NCI-H146 treated with DMSO at 0.1 percent for 48 hours (cell line): ENCODE data around the gene CCT5.

Experiments
- DNase-seq: peaks from one replicate; lab custom pipeline; 2025; ENCODE audit not compliant: unreplicated experiment; lab: John Stamatoyannopoulos, UW

The CCT5 gene

DNA sequence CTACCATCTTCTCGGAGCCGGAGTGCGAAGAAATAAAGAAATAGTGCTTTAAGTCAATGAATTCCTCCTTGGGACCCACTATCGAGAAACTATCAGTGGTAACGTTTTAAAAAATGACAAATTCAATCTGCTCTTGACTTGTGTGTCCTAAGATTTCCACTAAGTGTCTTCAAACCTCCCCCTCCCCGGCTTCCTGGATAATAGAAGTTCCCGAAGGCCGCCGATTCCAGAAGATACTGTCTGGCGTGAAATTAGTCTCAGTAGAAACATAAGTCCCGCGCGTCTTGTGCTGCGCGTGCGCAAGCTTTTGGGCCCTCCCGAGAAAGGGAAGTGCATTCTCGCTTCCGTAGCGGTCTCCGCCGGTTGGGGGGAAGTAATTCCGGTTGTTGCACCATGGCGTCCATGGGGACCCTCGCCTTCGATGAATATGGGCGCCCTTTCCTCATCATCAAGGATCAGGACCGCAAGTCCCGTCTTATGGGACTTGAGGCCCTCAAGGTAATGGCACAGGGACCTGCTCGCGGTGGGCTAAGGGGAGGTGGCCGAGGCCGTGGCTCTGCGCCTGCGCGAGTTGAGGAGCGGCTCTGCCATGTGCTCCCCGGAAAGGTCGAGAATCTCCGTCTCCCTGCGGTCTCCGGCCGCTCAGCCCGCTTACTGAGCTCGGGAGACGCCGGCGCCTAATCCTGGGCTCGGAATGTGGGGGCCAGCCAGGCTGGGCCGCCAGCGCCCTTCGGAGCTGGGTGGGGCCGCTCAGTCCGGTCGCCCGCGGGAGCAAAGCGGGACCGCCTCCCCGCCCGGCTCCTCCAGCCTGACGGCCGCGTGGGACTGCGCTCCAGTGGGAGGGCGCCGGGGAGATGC, at the start of gene CCT5:
Gene CCT5 (plus strand): TSS at position 333 of the 858 bp plus-strand sequence. CDS start 61 bp downstream, at position 394.
- peak; percentile 96 for DNase-seq

DNA sequence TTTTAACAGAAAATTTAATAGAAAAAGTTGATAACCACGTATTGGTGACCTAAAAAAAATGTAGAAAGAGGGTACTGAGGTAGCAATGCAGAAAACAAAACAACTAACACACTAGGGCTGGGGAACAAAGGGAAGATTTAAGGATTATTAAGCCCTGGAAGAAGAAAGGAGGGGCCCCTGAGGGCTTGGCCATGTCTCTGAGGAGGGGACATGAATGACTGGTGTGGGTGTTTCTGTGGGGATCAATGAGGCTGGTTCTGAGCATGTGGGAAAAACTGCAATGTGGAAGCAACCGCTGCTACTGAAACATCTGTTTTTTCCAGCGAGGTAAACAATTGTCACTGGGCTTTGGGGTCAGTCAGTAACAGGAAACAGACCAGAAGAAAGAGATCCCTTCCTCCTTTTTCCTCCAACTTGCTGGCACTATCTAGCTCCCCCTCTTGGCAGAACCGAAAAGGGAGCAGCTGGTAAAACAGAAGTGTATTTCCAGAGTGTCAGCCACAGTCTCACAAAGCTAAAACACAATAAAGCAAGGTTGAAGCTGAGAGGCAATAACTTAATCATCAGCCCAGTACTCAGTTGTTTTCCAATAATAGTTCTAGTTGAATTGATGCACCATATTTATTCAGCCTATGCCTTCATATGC, 48.7 kb upstream of the CCT5 start:
- no peak for DNase-seq

DNA sequence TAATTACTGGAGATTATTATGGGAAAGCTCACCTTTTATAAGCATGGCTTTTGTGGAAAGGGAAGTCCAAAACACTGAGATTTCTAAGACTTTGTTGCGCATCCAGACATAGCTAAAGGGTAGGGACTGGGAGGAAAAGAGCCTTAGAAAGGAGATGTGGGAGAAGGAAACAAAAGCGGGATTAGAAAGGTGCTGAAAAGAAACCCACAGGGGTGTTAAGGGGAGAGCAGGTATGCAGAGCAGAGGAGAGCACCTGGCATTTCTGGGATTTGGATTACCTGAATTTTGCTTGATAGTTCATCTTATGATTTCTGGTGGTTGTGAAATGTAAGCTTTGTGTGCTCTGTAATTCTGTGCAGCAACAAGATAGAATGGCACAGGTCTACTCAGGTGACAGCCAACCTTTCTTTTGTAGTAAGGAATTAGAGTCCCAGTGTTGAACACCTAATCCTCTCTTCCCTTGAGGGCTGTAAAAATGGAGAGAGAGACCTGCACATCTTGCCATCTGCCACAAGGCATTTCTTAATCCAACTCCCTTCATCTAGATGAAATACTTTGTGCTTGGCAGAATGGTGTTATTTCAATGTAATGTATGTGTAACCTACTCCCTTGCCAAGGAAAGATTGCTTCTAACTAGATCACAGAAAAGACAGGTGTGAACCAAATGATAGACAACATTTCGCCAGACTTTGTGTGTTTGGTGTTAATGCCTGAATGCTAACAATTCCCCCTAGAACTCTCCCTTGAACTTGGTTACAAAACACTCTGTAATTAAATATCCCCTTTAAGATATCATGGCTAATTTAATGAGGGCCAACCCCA, 47.8 kb upstream of the CCT5 start:
- no peak for DNase-seq

DNA sequence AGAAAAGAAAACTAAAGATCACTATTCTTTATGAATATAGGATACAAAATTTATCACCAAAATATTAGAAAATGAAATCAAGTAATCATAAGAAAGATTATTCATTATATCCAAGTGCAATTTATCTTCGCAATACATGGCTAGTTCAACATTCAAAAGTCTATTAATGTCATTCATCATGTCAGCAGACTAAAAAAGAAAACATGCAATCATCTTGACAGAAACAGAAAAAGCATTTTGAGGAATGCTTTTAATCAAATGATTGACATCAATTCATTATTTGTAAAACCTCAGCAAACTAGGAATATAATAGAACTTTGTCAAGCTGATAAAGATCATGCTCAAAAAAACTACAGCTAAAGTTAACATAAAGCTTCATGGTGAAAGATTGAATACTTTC, 41.1 kb upstream of the CCT5 start:
- no peak for DNase-seq

DNA sequence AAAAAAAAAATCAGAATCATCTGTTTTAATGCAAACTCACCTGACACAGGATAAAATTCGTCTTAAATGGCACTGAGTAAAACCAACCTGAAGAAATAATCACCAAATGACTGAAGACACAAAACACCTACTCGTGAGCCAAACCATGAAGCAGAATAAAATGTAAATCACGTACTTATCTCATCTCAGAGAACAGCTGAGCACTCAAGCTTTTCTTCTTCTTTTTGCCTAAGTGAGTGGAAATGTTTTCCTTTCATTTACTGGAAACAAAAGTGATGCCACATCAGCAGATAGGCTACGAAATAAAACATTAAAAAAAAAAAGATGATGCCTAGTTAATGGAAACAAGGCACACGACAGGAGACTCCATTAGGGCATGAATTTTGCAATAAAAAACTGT, 36.8 kb upstream of the CCT5 start:
- no peak for DNase-seq

DNA sequence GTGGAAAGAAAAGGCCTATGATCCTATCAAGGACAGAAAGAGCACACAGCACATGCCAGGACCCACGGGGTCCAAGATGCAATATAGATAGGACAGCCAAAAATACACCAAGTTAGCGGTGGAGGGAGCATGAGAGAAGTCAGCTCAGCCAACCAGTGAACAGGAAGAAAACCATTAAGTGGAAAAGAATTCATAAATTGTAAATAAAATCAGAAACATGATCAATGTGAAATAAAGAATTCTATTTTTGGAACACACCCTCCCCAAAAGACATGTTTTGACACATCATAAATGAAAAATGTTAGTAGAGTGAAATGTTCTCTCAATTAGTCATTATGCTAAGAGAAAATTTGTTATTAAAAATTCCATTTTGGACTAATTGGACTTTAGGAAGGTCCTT, 36.0 kb upstream of the CCT5 start:
- no peak for DNase-seq

DNA sequence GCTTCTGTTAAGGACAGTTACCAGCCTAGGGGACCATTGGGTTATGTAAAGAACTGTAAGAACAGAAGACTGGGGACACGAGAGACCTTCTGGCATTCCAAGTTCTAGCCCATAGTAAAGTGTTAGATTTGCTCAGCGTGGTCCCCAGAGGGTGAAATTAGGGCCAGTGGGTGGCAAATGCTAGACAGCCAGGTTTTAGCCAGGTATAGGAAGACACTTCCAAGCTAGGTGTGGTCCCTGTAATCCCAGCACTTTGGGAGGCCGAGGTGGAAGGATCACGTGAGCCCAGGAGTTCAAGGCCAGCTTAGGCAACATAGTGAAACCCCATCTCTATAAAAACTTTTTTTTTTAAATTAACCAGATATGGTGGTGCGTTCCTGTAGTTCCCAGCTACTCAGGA, 34.7 kb upstream of the CCT5 start:
- DNase-seq: no peak

DNA sequence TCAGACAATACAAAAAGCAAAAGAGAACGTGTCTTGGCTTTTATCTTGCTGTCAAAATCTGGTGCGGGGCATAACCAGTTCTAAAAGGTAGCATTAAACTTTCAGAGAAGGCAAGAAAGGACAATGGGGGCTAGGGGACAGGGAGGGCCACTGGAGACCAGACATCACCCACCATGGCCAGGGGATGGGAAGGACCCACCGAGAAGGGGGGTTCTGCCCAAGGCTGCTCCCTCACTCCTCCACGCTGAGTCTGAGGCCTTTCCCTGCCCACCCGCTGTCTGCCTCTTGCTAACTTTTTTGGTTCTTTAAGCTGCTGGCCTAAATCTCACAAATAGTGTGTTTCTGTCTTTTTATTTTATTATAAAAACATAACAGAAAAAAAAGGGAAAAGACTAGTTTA, 34.0 kb upstream of the CCT5 start:
- DNase-seq: no peak

DNA sequence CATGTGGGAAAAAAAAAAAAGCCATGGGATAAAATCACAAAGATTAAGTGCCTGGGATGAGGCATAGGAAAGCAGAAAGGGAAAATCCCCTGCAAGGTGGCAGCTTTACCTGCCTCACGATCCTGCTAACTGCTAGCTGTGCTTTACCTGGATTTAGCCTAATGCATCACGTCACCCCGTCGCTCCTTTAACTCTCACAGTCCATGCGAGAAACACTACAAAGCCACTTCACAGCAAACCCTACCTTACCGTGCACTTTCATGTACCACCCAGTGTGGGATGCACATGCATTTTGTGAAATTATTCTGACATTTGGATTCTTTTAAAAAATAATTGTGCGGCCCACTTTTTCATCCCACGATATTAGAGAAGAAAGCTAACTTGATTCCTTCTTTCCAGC, 31.4 kb upstream of the CCT5 start:
- DNase-seq: no peak

DNA sequence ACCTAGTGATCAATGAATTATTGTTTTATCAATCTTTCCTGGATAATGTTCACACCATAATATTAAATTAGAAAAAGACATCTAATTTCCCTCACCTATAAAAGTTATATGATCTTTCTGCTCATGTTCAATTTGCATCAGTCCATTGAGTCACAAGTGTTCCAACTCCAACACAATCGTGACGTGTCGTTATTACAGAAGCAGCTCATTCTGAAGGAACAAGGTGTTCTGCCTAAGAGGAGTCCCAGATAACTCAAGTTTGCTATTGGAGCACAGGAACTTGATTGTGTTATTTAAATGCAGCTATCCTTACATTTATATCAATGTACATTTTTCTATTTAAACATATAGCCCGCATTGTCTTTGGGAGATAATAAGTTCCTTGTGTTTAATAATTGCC, 31.0 kb upstream of the CCT5 start:
- DNase-seq: no peak

DNA sequence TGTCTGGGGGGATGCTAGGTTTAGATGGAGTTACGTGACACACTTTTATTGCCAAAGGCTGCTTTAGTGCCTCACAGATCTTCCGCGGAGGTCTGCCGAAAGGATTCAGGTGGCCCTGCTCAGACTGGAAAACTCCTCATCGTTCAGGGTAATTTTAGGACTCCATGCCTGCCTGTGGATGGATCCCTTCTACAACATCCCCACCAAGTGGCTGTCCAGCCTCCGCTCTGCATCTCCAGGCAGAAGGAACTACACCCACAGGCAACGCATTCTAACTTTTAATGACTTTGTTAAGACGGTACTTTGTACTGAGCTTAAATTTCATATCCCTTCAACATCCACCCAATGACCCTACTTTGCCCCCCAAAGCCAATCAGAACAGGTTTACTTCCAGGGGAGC, 29.8 kb upstream of the CCT5 start:
- no peak for DNase-seq

DNA sequence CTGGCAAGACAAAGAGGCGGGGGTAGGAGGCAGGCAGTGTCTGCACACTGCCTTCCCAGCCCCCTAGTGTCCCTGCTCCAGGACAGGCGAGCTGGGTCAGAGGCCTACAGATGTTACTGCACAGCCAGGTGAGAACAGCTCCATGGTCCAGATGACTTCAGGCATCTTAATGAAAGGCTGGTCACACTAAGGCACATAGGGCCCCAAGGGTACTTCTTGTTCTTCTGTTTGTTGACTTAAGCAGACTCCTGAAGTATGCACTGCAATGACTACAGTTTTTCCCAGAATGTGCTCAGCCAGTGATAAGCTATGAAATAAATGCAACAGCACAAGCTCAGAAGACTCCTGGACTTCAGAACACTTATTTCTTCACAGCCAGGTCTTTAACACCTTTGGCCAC, 27.8 kb upstream of the CCT5 start:
- DNase-seq: no peak

DNA sequence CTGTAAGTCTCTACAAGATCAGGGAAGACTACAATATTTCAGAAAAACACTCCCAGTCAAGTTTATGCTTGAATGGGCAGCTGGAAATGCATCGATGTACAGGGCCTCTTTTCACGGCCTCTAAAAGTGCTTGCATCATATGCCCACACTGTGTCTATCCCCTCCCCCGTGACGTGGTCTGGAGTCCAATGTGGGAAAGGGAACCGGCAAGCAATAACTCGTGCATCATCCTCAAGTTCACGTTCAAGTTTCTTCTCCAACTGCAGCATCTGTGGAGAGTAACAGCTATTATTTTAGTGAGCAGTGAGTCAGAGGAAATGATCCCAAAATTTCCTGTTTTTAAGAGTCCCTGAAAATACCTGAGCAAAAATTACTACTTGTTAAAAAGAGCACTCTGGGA, 22.7 kb upstream of the CCT5 start:
- no peak for DNase-seq

DNA sequence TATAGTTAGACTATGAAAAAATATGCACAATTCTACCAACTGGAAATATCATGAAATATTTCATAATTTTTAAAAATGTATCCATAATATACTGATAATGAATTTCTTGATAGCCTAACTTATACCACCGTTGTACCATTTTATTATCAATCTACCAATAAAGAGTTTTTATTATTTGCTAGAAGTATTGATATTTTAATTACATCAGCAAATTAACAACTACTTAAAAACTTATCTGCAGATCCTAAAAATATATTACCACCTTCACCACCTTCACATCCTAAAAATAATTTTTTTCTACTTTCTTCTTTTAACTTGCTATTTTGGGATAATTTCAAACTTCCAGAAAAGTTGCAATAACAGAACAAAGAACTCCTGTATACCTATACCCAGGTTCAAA, 21.8 kb upstream of the CCT5 start:
- no peak for DNase-seq

DNA sequence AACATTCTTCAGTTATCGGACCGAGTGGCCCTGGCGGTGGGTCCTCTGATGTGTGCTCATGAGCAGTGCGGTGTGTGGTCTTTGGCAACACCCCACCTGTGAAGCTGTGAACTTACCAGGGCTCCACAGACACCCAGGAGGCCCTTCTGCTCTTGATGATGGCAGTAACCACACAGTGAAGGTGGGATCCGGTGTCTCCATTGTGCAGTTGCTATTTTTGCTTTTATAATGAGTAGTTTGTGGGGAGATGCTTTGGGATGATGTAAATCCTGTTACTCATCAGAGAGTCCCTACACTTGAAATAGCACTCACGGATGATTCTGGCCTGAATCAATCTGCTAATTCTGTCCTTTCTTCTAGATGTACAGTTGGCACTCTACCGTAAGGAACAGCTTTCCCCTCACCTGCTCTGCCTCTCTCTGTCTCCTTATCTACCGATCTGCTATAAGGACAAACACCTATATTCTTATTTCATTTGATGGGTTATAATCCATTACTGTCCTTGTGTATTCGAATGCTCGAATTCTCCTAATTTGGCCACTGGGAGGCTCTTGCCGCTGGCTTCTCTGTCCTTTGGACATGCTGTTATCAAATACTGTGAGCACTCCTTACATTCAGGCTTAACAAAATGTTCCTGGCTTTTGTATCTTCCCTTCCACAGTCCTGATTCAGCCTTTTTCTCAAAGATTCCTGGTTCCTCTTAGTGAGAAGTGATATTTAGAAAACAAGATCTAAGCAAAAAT, 20.6 kb upstream of the CCT5 start:
- no peak for DNase-seq

DNA sequence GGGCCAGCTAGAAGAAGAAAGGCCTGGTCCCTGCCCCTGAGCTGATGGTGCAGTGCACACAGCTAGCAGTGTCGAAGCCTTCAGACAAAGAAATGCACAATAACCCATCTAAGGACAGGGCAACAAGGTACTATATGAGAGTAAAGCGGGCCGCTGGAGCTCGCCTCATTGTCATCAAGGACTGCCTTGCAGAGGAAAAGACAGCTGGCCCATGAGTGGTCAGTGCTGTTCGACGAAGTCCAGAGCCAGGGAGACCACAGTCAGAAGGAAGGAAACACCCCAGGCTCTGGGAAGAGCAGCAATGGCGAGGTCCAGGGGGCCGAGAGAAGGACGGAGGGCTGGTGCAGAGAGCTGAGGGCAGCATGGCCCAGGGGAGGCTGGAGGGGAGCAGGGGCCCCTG, 17.7 kb upstream of the CCT5 start:
- no peak for DNase-seq

DNA sequence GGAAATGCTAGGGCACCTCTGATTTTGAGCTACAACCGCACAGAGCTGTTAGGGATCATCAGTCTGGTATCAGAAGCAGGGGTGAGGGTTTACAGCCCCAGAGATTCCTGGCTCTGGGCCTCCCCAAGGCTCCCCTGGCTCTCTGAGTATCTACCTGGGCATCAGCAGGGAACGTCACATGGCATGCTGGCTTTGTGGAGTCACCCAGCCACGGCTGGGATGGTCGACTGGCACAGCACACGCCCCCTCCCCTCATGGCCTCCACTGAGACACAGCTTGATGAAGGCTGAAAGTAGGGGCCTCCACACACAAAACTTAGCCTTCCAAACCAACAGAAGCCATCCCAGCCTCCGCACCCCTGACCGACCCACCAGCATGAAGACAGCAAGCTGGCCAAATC, 17.1 kb upstream of the CCT5 start:
- DNase-seq: no peak

DNA sequence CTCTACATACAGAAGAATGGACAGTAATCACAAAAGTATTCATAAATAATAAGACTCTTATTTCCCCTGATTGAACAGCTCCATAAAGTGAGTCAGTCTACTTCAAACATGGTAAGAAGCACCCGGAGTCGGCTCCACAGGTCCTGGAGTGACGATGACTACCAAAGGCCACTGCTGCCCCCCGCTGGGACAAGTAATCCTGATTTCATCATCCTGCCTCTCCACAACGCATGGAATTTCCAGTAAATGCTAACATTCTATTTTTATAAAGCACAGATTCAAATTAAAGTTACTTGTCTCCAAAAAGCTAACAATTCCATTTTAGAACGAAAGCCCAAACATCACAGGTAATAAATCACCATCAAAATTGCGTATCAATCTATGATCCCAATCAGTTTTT, 16.6 kb upstream of the CCT5 start:
- DNase-seq: no peak

DNA sequence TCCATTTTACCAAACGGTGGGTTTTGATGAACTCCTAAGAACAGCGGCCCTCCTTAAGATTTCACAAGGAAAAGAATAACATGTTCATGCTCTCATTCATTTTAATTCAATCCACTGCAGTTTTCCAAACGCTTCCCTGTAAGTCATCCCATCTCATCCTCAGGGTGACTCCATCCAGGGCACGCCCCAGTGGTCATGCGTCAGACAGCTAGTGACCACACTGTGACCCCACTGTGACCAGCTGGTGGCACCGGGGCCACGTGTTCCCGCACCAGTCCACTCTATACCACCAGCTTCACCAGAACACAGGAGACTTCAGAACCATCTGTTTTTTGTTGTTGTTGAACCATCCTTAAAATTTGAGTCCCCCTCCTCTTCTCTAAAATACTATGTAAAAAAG, 14.7 kb upstream of the CCT5 start:
- no peak for DNase-seq

DNA sequence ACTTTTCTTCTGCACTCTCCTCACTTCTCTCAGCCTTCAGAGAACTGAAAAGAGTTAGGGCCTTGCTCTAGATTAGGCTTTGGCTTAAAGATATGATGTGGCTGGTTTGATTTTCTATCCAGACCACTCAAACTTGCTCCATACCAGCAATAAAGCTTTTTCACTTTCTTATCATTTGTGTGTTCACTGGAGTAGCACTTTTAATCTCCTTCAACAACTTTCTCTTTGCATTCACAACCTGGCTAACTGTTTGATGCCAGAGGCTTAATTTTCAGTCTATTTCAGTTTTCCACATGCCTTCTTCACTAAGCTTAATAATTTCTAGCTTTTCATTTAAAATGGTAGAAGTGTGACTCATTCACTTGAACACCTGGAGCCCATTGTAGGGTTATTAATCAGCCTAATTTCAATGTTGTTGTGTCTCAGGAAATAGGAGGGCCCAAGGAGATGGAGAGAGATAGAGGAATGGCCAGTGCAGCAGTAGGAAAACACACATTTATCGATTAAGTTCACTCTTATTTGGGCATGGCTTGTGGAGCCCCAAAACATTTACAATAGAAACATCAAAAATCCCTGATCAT, 6.3 kb upstream of the CCT5 start:
- DNase-seq: no peak
